ENCODE data around the gene GRK5.

GRCh38 chr10:119340893-119341458 lies 133.6 kb downstream of the GRK5 start:
- TF ChIP-seq CTCF (IDR thresholded peaks at IDR 0.05): no peak
- TF ChIP-seq EZH2 (IDR thresholded peaks at IDR 0.05): no peak
